ENCODE data around the gene MNT.

Gene MNT

GRCh38 chr17:2384439-2385127, 16.3 kb downstream of the MNT start:
- peak overlapping the region; percentile 65 for H3K27ac ChIP-seq
- TF ChIP-seq, protein P1, sequence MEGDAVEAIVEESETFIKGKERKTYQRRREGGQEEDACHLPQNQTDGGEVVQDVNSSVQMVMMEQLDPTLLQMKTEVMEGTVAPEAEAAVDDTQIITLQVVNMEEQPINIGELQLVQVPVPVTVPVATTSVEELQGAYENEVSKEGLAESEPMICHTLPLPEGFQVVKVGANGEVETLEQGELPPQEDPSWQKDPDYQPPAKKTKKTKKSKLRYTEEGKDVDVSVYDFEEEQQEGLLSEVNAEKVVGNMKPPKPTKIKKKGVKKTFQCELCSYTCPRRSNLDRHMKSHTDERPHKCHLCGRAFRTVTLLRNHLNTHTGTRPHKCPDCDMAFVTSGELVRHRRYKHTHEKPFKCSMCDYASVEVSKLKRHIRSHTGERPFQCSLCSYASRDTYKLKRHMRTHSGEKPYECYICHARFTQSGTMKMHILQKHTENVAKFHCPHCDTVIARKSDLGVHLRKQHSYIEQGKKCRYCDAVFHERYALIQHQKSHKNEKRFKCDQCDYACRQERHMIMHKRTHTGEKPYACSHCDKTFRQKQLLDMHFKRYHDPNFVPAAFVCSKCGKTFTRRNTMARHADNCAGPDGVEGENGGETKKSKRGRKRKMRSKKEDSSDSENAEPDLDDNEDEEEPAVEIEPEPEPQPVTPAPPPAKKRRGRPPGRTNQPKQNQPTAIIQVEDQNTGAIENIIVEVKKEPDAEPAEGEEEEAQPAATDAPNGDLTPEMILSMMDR (IDR thresholded peaks at IDR 0.05; ENCODE audit: low read depth, low read length): no peak
- no peak overlapping the region for H3K4me3 ChIP-seq (ENCODE audit: low read depth, low read length)
- no peaks in the 10 kb centered on the region for H3K27me3 ChIP-seq (ENCODE audit: insufficient read depth, low read depth, severe bottlenecking)
- H3K9me3 ChIP-seq (ENCODE audit: severe bottlenecking): no peaks in the 10 kb centered on the region
- DNase-seq: no peak
- H3K36me3 ChIP-seq: peaks cover 30% of the 10 kb centered on the region

- no peaks in the 10 kb centered on the region for H3K27me3 ChIP-seq (ENCODE audit: insufficient read depth, low read depth, severe bottlenecking)
- peak overlapping the region; percentile 62 for H3K27ac ChIP-seq
- H3K4me3 ChIP-seq (ENCODE audit: low read depth, low read length): no peak overlapping the region
- peaks cover 39% of the 10 kb centered on the region for H3K36me3 ChIP-seq
- H3K9me3 ChIP-seq (ENCODE audit: severe bottlenecking): no peaks in the 10 kb centered on the region
- no peak for DNase-seq
- TF ChIP-seq, protein P1 (IDR thresholded peaks at IDR 0.05; ENCODE audit: low read depth, low read length): no peak
Measured at GRCh38 chr17:2383628-2384167, 17.2 kb downstream of the MNT start.

- Histone ChIP-seq H3K4me3 (ENCODE audit: low read depth, low read length) (no peak overlapping the region), H3K36me3 (peaks cover 46% of the 10 kb centered on the region), H3K9me3 (ENCODE audit: severe bottlenecking) (no peaks in the 10 kb centered on the region), H3K27ac (peak overlapping the region; percentile 49), H3K27me3 (ENCODE audit: insufficient read depth, low read depth, severe bottlenecking) (no peaks in the 10 kb centered on the region)
- no peak for DNase-seq
- TF ChIP-seq, protein P1 (IDR thresholded peaks at IDR 0.05; ENCODE audit: low read depth, low read length): no peak
Measured at GRCh38 chr17:2380950-2381649, 19.8 kb downstream of the MNT start.

DNA sequence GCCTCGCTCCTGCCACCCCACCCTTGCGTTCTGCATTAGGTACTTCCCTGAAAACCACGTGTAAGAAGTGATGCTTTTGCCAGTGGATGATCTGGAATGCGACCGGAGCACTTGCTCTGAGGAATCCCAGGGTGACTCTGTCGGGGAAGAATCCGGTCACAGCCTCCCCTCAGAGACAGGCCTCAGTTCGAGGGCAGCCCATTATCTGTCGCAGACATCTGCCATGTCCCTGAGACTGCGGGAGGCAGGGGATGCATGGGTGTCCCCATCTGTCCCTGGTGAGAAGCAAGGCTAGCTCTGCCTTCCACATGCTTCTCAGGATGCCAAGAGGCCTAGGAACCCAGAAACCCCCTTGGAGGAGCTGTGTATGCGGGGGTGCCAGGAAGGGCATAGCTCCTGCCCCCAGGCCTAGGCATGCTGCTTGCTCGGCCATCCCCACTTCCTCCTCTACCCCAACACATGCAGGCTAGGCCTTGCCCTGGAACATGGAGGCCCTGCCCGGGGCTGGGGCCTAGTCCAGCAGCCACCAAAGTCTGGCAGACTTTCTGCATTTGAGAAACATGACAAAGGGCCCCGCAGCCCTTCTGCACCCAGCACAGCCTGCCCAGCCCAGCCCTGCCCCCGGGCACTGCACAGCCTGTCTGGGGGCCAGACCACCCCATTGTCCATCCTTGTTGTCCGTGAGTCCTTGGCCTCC, 20.5 kb downstream of the MNT start:
- Histone ChIP-seq H3K27me3 (ENCODE audit: insufficient read depth, low read depth, severe bottlenecking) (no peaks in the 10 kb centered on the region), H3K36me3 (peaks cover 48% of the 10 kb centered on the region), H3K9me3 (ENCODE audit: severe bottlenecking) (no peaks in the 10 kb centered on the region), H3K27ac (peak overlapping the region; percentile 49), H3K4me3 (ENCODE audit: low read depth, low read length) (no peak overlapping the region)
- TF ChIP-seq, protein P1 (IDR thresholded peaks at IDR 0.05; ENCODE audit: low read depth, low read length): no peak
- DNase-seq: peak; percentile 57

DNA sequence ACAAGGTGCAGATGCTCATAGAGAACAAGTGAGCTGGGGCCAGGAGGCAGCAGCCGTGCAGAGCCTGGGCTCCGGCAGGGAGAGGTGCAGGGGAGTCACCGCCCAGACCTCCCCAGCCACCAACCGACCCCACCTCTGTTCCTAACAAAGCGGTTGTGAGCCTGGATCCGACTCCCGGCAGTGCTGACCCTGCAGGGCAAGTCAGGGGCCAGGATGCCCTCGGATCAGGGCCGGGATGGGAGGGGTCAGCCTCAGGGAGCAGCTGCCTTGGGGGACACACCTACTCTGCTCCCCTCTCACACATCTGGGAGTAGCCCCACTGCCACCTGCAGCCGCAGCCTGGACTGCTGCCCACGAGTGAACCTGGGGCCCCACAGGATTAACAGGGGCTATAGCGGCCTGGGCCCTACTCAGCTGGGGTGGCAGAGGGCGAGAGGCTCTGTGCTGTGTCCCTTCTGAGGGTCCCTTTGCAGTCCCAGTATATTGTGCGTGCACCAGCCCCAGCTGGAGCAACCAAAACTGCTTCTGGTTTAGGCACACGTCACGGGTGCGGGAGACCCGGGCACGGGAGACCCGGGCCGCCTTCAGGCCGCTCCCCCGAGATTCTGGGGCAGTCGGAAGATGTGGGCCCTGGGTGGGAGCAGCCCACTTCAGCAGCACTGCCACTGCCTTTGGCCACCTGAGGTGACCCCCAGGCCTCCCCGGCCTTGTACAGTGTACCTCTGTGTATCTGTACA, 21.2 kb downstream of the MNT start:
- TF ChIP-seq, protein P1 (IDR thresholded peaks at IDR 0.05; ENCODE audit: low read depth, low read length): no peak
- no peak for DNase-seq
- Histone ChIP-seq H3K27me3 (ENCODE audit: insufficient read depth, low read depth, severe bottlenecking) (no peaks in the 10 kb centered on the region), H3K9me3 (ENCODE audit: severe bottlenecking) (no peaks in the 10 kb centered on the region), H3K4me3 (ENCODE audit: low read depth, low read length) (no peak overlapping the region), H3K27ac (peak overlapping the region; percentile 49), H3K36me3 (peaks cover 48% of the 10 kb centered on the region)
